ENCODE measurements around the gene NR2E1.

NR2E1 gene

DNA sequence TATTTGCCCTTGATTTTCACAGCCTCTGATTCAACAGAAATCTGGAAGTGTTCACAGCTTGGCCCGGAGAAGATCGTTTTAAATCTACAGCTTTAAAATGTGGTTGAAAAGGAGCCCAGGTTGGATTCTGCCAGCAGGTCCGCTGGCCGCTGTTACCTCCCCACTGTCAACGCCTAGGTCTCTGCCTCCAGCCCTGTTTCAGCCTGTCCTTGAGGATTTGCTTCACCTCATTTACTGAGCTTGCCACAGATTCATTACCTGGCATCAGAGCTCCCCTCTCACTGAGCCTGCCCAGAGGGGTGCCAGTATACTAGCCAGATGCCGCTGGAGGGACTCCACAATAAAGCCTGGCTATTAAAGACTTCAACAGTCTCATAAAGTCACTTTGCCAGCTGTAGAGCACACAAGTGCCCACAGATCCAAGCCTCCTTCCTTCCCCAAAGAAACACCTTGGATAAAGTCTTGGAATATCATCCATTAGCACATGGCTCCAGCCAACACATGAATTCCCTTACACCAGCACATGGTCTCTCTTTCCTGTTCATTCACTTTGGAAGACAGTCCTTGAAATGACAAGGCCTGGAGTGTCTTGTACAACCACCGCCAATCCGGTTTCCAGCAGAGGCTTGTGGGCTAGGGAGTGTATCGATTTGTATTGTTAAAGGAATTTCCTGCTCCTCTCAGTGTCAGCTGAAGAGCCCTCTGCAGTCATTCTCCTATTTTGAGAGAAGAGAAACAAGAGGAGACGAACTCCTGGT is 9.5 kb upstream of the NR2E1 start:
- DNase-seq (ENCODE audit: low read depth in 2 of 2) = no peak

DNA sequence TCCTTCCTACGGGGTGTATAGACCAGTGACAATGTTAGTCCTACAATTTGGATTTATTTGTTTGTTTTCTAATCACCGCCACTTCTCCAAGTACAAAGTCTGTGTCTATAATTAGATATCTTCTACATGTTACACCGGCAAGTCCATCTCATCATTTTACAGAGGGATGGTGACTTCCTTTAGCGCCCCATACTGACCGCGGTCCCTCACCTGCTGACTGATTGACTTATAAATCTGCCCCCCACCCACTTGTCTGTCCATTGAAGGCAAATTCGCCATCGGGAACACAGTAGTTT is 8.9 kb upstream of the NR2E1 start:
- no peak for DNase-seq (ENCODE audit: low read depth in 2 of 2)

DNA sequence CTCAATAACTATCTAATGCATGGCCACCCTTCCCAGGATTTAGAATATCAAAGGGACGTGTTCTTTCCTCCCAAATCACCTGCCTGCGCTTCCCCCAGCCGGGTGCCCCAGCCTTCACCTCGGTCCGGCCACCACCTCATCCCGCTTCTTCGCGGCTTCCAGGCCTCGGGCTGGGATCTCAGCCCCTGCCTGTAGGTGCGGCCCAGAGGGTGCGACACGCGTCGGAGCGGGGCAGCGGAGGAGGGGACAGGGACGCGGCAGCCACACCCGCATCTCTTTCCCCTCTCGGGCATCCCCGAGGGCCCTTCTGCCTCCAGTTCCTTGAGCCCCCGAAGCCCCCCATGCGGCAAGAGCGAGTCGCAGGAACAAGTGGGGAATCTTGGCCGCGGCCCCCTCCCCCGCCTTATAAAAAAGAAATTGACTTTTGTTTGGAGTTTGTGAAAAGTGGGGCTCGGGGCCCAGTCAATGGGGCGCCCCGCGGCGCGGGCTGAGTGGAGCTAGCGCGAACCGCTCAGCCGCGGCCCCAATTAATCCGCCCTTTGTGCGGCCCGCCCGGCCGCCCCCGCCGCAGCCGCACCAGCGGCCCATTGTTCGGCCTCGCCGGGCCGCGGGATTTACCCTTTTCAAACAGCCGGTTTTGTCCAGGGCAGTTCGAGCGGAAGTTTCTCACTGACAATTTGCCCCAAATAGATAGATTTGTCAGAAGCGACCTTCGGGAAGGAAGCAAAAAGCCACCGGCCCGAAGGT is 8.4 kb upstream of the NR2E1 start:
- DNase-seq (ENCODE audit: low read depth in 2 of 2) = no peak

DNA sequence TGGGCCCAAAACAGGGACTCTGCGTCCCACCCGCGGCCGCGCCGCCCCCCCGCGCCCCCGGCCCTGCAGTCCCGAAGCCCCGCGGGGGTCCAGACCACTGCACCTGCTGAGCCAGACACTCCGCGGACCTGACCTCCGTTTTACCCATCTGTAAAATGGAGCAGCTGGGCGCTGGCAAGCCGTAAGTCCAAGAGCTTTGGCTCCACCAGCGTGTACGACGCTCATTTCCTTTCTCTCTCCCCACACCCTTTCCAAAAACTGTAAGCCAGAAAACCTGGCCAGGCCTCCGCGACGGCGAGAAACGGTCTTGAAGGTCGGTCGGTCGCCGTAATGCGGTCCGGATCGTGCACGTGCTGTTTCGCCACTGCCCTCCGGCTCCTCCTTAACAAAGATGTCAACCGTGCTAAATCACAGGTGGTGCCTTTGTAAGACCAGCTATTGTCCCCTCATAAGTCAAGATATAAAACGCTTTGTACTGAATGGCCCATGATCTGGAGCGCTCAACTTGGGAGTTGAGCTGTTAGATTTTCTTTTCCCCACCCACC is 7.8 kb upstream of the NR2E1 start:
- no peak for DNase-seq (ENCODE audit: low read depth in 2 of 2)

DNA sequence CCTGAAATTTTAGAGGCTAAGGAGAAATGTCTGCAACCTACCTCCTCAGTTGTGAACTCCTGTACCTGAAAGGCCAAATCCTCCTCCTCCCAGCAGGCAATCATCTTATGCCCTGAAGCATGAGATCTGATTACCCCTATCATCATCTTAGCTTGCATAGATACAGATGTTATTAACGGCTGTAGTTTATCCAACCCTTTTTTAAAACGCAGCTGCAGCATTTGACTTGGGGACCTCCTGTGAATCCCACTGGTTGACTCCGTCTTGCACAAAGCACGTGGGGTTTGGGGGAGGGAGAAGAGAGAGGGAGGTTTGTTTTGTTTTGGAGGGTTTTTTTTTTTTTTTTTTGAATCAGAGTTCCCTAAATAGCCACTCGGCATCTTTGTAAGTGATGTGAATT is 5.8 kb upstream of the NR2E1 start:
- no peak for DNase-seq (ENCODE audit: low read depth in 2 of 2)

DNA sequence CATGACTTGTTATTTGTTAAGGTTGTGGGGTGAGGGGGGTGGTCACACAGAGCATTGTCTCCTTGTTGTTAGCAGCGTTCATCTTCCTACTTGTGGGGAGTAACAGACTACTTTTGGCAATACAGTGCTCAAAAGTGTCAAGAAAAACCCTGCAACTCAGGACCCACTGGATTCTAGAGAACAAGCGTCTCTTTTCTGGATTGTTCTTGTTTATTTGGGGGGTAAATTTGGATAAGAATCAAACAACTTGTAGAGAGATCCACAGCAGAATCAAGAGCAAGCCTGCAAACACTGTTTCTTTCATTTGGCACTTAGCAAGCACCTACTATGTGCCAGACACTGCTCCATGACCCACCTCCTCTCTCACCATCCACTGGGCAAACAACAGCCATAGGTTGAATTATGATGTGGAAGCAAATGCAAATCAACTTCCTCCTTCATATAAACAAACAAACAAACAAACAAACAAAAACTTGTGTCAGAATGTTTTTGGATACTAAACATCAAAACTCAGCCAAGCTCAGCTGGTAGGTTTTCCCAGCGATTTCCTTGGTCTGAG is 4.0 kb upstream of the NR2E1 start:
- no peak for DNase-seq (ENCODE audit: low read depth in 2 of 2)

DNA sequence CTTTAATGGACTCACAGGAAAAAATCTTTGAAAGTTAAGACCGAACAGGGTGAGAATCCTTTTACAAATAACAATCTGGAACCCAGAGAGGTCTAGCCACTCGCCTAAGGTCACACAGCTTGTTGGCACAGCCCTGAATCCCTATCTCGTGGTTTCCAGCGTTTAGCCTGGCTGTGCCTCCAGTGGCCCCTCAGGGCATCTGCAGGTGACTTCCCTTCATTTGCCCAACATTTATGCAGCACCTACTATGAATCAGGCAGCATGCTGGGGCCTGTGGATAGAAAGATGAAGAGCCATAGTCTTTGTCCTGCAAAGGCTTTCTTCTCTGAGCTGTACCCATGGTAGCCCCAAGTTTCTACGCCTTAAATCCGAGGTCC is 2.6 kb upstream of the NR2E1 start:
- DNase-seq (ENCODE audit: low read depth in 2 of 2) = no peak

DNA sequence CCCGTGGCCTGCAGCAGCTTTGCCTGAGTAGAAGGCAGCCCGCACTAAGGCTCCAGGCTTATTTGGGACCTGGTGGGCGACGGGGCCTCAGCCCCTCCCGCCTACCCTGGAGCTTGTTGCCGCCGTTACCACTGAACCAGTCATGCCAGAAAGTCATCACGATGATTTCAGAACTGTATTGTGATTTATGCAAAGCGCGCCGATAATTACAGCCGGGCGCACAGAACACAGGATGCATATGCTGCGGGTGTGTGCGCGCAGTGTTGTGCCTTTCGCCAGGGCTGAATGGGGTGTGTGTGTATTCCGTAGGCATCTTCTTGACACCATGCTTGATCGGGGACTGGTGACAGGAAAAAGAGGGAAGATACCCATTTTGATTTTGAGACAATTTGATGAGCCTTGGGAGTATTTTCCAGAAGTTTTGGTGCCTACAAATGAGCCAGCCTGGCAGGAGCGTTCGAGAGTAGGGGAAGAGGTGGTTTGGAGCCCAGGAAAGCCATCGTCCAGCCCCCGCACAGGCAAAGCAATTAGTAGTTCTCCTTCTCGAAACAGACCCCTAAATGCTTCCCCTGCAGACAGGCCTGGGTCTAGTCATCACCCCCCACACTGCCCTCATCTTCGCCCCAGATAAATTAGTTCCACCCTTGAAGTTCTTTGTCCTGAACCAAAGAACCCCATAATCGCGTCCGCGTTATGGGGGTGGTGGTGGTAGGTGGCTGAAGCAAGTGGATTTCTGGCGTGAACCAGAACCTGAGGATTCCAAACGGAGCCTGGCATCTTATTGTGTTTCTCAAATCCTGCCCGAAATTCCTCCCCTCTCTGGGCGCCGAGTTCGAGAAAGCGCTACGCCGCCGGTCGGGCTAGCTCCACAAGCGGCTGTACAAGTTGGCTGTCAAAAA is 1.9 kb upstream of the NR2E1 start:
- DNase-seq (ENCODE audit: low read depth in 2 of 2) = no peak

DNA sequence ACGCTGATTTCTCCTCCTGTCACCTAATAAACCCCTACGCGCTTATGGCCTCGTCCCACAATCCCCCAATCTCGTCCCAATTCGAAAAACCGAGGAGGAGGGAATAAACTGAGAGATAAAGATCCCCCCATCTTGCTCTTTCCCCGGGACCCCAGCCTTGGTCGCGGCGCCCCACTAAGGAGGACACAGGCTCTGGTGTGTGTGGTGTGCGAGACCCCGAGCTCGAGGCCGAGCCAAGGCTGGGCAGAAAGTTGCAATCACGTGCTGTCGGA is 1.3 kb upstream of the NR2E1 start:
- DNase-seq (ENCODE audit: low read depth in 2 of 2) = no peak

DNA sequence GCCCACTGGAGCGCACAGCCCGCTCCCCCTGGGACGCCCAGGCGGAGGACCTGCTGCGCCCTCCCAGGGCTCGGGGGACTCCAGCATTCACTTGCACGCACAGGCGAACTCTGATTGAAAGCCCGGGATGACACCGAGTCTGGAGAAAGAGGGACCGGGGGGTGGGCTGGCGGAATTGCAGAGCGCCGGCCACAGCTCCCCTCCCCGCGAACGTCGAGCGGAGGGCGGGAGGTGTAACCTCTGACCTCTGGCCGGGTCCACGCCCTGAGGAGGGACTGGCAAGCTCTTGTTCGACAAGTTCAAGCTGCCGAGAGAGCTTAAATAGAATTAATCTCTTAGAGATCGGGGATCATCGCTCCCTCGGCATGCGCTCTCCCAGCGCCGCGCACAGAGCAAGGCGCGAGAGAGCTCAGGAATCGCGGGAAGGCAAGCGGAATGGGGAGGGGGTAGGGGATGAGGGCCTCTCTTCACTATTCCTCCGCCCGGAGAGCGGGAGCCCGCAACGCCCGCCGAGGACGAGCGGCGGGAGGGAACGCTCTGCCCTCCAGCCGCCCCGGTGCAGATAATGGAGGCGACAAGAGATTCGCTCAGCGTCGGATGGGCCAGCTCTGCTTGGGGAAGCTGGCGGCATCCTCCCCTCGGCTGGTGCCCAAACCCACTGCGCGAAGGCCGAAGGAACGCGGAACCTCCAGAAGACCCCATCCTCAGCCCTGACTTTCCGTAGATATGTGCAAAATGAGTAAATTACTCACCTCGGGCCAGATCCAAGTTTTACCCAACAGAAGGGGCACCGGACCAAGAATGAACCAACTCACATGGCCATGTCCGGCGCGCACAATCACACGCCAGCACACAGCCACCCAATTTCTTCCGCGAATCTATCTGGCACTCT is 761 bp upstream of the NR2E1 start:
- no peak for DNase-seq (ENCODE audit: low read depth in 2 of 2)

DNA sequence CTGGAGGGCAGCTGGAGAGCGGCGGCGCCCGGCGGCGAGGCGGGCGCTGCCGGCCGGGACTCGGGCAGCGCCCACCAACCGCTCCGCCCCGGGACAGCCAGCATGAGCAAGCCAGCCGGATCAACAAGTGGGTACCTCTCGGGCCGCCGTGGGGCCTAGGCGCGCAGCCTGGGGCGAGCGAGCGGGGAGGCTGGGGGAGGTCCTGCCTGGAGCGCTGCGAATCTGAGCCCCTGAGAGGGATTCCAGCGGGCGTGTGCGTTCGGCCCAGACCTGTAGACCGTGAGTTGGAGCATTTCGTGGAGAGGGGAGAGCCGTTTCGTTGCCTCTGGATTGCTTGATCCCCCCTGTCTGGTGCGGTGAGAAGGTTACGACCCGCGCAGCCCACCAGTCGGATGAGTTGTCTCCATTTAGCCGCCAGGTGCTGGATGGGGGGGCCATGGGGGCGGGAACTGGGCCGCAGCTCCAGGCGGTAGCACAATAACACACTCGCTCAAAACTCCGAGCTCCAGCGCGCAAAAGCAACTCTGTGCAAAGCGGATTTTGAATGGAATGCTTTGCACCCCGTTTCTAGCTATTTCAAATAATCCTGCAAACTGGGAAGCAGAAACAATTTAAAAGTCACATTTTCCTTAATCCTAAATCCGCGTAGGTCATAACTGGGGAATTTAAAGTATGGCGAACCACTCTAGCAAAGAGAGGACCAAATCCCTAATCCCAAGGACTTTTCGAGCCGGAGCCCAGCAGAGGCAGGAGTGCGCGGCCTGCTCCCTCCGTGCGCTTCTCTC is 1.0 kb downstream of the NR2E1 start:
- no peak for DNase-seq (ENCODE audit: low read depth in 2 of 2)

DNA sequence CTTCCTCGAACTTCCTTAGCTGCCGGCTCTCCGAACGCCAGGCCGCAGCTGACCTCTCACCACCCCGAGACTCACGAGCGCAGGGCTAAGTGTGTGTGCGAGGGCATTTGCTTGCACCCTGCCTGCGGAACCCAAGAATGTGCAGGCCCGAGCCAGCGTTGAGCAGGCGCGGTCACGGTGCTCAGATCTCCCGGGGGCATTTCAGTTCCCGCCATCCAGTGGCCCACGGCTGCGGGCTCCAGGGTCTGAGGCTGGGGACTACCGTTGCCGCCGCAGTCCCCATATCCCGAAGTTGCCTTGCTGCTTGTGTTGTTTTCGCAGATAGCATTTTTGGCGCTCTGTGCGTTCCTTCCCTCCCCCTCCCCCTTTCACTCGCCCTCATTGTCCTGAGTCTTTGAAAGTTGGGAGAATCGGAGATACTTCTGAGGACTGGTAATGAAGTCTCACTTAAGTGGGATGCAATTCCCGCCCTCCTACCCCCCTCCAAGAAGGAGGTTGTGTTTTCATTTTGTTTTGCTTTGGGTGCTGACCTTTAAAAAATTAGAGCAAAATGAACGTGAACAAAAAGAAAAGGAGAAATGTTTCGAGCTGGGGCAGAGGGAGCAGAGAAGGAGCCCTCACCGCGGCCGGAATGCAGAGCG is 1.7 kb downstream of the NR2E1 start:
- no peak for DNase-seq (ENCODE audit: low read depth in 2 of 2)

DNA sequence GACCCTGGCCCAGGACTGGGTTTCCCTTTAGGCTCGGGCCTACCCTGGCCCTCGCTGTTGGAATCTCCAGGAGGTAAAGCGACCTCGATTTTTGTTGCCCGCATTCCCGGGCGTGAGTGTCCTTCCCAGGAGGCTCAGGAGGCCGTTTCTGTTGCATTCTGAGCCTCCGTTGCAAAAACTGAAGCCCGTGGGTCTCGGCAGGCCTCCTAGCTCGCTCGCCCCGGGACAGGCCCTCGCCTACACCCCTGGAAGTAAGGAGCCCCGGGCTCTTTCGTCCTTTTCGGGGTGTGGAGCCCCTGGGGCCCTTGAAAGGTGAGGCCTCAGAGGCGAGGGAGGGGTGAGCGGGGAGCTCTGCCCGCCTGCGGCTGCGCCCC is 2.3 kb downstream of the NR2E1 start:
- DNase-seq (ENCODE audit: low read depth in 2 of 2) = no peak

DNA sequence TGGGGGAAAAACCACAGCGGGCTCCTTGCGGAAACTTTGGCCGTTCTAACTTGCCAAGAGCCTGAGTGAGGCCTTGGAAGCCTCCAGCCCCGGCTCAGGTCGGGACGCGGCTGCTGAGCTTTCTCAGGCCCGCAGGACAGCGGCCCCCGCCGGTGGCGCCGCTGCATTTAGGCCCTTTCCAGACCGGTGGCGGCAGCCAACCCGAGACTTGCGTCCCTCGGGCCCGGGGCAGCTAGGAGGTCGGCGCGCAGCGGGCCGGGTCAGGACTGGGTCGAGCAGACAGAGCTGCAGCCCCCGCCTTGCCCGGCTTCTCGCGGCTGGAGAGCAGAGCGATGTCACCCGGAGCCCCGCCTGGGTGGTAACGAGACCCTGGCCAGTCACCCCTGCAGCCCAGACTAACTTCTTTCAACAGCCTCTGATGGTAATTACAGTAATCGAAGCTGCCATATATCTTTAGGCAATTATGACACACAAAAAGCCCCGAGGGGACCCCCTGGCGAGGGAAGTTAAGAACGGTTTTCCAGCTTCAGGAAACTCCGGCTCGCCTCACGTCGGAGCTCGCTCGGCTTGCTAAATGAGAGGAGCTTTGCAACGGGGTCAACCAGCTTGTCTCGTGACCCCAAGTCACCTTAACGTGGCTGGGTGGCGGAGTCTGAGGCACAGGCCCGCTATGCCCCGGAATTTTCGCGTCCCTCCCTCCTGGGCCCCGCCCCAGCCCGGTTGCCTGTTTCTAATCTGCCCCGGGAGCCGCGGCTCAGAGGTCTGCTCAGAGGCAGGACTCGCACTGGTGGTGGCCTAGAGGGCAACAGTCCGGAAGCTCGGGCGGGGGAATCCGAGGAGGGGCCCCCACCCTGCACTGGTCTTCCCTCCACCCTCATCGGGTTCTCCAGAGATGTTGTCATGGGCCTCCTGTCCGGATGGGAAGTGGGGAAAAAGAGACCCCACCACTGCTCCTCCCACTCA is 3.0 kb downstream of the NR2E1 start:
- DNase-seq (ENCODE audit: low read depth in 2 of 2) = no peak

DNA sequence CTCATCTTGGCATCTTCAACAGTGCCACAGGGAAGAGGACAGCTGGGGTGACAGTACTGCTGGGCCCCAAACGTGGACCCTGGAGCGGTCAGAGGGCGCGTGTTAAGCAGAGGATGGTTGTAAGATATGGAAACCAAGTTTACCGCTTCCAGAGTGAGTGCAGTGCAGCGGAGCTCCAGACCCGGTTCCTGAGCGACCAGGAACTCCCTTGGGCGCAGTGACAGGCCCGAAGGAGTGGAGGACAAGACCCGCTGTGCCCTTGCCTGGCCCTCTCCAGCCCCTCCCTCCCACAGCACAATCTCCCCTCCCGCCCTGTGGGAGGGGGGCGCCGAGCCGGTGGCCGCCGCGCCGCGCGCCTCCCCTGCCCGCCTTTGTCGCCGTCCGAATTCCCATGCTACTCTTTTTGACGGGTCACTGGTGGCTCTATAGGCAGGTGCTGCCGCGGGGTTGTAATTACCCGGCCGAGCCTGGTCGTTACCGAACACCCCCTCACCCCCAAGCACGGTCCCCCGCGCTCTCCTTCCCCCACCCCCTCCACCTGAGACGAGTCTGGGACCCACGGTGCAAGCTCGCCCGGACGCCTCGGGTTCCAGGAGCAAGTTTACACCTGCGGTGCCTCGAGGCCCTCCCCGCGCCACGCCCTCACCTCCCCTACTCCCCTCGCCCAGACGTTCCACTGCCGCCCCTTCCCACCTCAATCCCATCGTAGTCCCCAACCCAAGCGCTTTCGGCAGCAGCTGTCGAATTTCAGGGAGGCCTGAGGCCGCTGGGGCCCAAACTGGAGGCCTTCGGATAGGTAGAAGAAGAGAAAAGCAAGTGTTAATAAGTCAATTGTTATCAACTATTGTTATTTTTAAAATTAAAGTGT is 3.9 kb downstream of the NR2E1 start:
- DNase-seq (ENCODE audit: low read depth in 2 of 2) = no peak

DNA sequence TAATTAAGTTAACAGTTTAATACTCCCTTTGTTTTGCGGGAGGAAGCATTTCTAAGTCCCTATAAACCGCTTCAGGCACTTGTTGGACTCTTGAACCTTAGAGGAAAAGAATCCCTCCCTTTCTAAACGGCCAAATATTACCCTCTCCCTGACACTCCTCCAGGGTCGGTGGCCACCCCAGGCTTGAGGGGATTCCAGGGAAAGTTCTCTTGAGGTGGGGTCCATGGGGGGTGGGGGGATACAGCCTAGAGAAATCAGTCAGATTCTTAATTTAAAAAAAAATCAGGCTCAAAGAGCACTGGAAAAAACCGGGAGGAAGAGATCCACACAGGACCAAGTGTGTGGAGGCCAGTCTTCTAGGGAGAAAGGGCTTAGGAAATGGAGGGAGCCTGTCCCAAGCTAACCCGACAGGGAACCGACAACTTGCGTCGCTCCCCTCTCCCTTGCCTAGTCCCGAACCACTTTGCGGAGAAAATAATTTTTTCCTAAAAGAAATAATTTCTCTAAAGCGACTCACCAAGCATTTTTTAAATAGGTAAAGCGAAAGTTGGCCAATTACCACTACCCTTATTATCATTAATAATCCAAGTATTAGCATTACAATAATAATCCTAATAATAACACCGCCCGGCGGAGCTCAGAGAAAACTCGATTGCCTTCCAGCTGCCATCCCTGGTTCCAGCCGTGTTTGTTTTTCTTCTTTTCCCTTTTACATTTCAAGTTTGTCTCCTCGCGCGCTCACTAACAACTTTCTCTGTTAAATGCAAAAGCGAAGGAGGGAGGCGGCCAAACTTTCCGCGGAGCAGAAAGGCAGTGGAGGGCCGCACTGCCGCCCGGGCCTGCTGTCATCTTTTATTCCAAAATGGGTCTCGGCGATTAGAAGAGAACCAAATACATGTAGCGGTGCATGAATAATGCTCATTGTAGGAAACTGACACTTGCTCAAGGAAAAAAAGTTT is 4.8 kb downstream of the NR2E1 start:
- DNase-seq (ENCODE audit: low read depth in 2 of 2) = no peak
